Measurements from ENCODE around the gene FAXDC2. TPM values are rescaled to one million over a fixed set of nuclear protein-coding genes. Genes with fewer than 3 reads are reported as not detected.

FAXDC2 gene
- total and polyA plus RNA-seq, 2 of the 13 experiments (the other 11 are each of a cell fraction or from before 2014, with no cell fraction given), result 4.7 to 58.8 TPM

- no peak for TF ChIP-seq NONO (IDR thresholded peaks at IDR 0.05)
- TF ChIP-seq NONO (CRISPR knock-in tag; conservative IDR thresholded peaks at IDR 0.05), result 0 out of 2 replicates have a peak, but pooled peaks have one; percentile 50
- no peak for TF ChIP-seq SNAPC5 (CRISPR knock-in tag; IDR thresholded peaks at IDR 0.05; ENCODE audit: borderline replicate concordance)
- TF ChIP-seq ZNF496 (CRISPR knock-in tag; IDR thresholded peaks at IDR 0.05; ENCODE audit: insufficient replicate concordance), result no peak
- no peak for TF ChIP-seq ZNF234 (CRISPR knock-in tag; conservative IDR thresholded peaks at IDR 0.05)
- TF ChIP-seq GLMP (CRISPR knock-in tag; IDR thresholded peaks at IDR 0.05; ENCODE audit: borderline replicate concordance), result no peak
- 0 out of 2 replicates have a peak, but pooled peaks have one; percentile 39 for TF ChIP-seq NAIF1 (CRISPR knock-in tag; IDR thresholded peaks at IDR 0.05; ENCODE audit: borderline replicate concordance)
- TF ChIP-seq MAFK (conservative IDR thresholded peaks at IDR 0.05 in 1 of 2, IDR thresholded peaks at IDR 0.05 in 1 of 2; ENCODE audit: low read length in 2 of 2), result peak; percentile 96
- TF ChIP-seq SRSF9 (IDR thresholded peaks at IDR 0.05; ENCODE audit: borderline replicate concordance, insufficient read depth, low read depth, low read length, poor library complexity, severe bottlenecking), result no peak
- TF ChIP-seq ZNF746 (CRISPR knock-in tag; IDR thresholded peaks at IDR 0.05), result no peak; the same call in 1 of the 2 replicates
- 0 out of 2 replicates have a peak, but pooled peaks have one; percentile 27 for TF ChIP-seq ZNF639 (CRISPR knock-in tag; conservative IDR thresholded peaks at IDR 0.05)
- TF ChIP-seq TOE1 (CRISPR knock-in tag; IDR thresholded peaks at IDR 0.05), result 0 out of 2 replicates have a peak, but pooled peaks have one; percentile 47
- TF ChIP-seq ZNF619 (CRISPR knock-in tag; IDR thresholded peaks at IDR 0.05), result no peak
- no peak for TF ChIP-seq PAWR (CRISPR knock-in tag; IDR thresholded peaks at IDR 0.05; ENCODE audit: borderline replicate concordance)
- TF ChIP-seq EZH2 (conservative IDR thresholded peaks at IDR 0.05; ENCODE audit: low read depth, low read length), result no peak
- TF ChIP-seq STAT6 (CRISPR knock-in tag; IDR thresholded peaks at IDR 0.05; ENCODE audit: borderline replicate concordance), result peak; percentile 43; the same call in 1 of the 2 replicates
- TF ChIP-seq KLF9 (CRISPR knock-in tag; IDR thresholded peaks at IDR 0.05; ENCODE audit: low read depth), result no peak
- no peak for TF ChIP-seq SMARCC2 (IDR thresholded peaks at IDR 0.05)
- no peak for TF ChIP-seq ZNF207 (IDR thresholded peaks at IDR 0.05; ENCODE audit: borderline replicate concordance)
- no peak for TF ChIP-seq ZNF597 (CRISPR knock-in tag; IDR thresholded peaks at IDR 0.05)
- no peak for TF ChIP-seq ZSCAN12 (CRISPR knock-in tag; IDR thresholded peaks at IDR 0.05)
- TF ChIP-seq KDM6A (CRISPR knock-in tag; IDR thresholded peaks at IDR 0.05; ENCODE audit: low read depth), result peak; percentile 89
Measured at GRCh38 chr5:154842689-154843530, 7.5 kb downstream of the FAXDC2 start (continued).

All from HepG2 (cell line).